H1 (cell line): ENCODE measurements around the gene GNG14. TPM values are rescaled to one million over a fixed set of nuclear protein-coding genes. Genes with fewer than 3 reads are reported as not detected.

Source experiments
- CHD7 ChIP-seq: fragments of 300-600 bp; sonication (generic); IDR thresholded peaks from 2 replicates; pipeline ENCODE4 v1.7.1; 2012; ENCODE audit warnings: low read length, moderate library complexity, mild to moderate bottlenecking, inconsistent platforms; ENCODE audit not compliant: insufficient replicate concordance
- CREB1 ChIP-seq: IDR thresholded peaks from 2 replicates; pipeline ENCODE4 v1.6.1; 2012; ENCODE audit warnings: inconsistent platforms
- E2F6 ChIP-seq: IDR thresholded peaks from 2 replicates; pipeline ENCODE4 v1.6.1; 2012; ENCODE audit warnings: inconsistent platforms
- EZH2 ChIP-seq: fragments of 200-600 bp; sonication (generic); IDR thresholded peaks from 2 replicates; pipeline ENCODE4 v1.7.1; 2012; ENCODE audit warnings: low read depth, mild to moderate bottlenecking, moderate library complexity, low read length, inconsistent platforms; ENCODE audit not compliant: severe bottlenecking
- MAX ChIP-seq: IDR thresholded peaks from 2 replicates; pipeline ENCODE4 v1.6.1; 2012; ENCODE audit warnings: inconsistent platforms
- PHF8 ChIP-seq: fragments of 200-600 bp; sonication (generic); conservative IDR thresholded peaks from 2 replicates; pipeline ENCODE4 v1.7.1; 2012; ENCODE audit warnings: low read depth, mild to moderate bottlenecking, inconsistent platforms, low read length, moderate library complexity
- RFX5 ChIP-seq: IDR thresholded peaks from 2 replicates; pipeline ENCODE4 v1.6.1; 2011; ENCODE audit warnings: low read depth, low read length, improper control_type of control experiment, borderline replicate concordance
- RNF2 ChIP-seq: fragments of 200-900, 300-1000 bp; sonication (generic); IDR thresholded peaks from 2 replicates; pipeline ENCODE4 v1.7.1; 2016; ENCODE audit warnings: borderline replicate concordance, low read depth, mild to moderate bottlenecking, antibody characterized with exemption, low read length; ENCODE audit not compliant: poor library complexity, severe bottlenecking; ENCODE audit errors: missing control alignments
- polyA plus RNA-seq, 7 experiments: library from polyadenylated mRNA; depleted of rRNA in 3 of 7; stranded (reverse) in 5 of 7; unstranded in 2 of 7; fragments of >200 nt in 5 of 7; fragments of 200-250 nt in 2 of 7; gene quantifications; 1 replicate in 5 of 7; 2 replicates in 1 of 7; 4 replicates in 1 of 7; pipeline versions ENCODE4 v1.2.1 to v1.2.3, GENCODE V29; 2011 to 2013; ENCODE audit warnings: missing spikeins in 2 of 7, mixed read lengths in 2 of 7
- total RNA-seq: library from RNA; stranded (reverse); fragmentation: NEBNext Ultra II Directional; extraction: Animal tissue kit (Norgen Biotek cat#: 25700); gene quantifications from 2 replicates; pipeline ENCODE4 v1.2.1, GENCODE V29; 2021

Gene GNG14
- total and polyA plus RNA-seq, 2 of the 8 experiments (the other 6 are each of a cell fraction or from before 2014, with no cell fraction given), result not detected

DNA sequence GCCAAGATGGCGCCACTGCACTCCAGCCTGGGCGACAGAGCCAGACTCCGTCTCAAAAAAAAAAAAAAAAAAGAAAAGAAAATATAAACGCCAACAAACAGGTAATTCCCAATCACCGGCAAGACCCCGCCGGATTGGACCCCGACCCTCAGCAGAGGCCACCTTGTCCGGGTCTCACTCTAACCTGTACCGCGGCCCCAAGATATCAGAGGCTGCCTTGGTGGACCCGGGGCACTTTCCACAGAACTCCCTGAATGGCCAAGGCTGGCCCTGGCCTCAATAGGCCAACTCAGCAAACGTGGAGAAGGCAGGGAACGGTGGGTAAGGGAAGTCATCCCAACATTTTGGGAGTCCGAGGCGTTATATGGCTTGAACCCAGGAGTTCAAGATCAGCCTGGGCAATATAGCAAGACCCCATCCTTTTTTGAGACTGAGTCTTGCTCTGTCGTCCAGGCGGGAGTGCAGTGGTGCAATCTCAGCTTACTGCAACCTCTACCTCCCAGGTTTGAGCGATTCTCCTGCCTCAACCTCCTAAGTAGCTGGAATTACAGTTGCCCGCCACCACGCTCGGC is 49.1 kb upstream of the GNG14 start (continued):
- no peak for TF ChIP-seq CHD7
- no peak for TF ChIP-seq PHF8
- no peak for TF ChIP-seq E2F6
- TF ChIP-seq MAX, result no peak
- TF ChIP-seq RNF2, result no peak
- no peak for TF ChIP-seq CREB1
- TF ChIP-seq EZH2, result no peak
- no peak for TF ChIP-seq RFX5
